DMS 273 treated with DMSO at 0.1 percent for 48 hours (cell line): ENCODE data around the gene LRG1.
A peak's percentile ranks its signal among the peaks of the same experiment; 100 is the strongest.
"Not testable (repeated sequence)": the region's sequence is repeated elsewhere in the genome, so short reads cannot be mapped to it uniquely, and the experiment has no call there.

Source experiments
- DNase-seq: peaks from one replicate; lab custom pipeline; 2025; lab: John Stamatoyannopoulos, UW

LRG1 gene

DNA sequence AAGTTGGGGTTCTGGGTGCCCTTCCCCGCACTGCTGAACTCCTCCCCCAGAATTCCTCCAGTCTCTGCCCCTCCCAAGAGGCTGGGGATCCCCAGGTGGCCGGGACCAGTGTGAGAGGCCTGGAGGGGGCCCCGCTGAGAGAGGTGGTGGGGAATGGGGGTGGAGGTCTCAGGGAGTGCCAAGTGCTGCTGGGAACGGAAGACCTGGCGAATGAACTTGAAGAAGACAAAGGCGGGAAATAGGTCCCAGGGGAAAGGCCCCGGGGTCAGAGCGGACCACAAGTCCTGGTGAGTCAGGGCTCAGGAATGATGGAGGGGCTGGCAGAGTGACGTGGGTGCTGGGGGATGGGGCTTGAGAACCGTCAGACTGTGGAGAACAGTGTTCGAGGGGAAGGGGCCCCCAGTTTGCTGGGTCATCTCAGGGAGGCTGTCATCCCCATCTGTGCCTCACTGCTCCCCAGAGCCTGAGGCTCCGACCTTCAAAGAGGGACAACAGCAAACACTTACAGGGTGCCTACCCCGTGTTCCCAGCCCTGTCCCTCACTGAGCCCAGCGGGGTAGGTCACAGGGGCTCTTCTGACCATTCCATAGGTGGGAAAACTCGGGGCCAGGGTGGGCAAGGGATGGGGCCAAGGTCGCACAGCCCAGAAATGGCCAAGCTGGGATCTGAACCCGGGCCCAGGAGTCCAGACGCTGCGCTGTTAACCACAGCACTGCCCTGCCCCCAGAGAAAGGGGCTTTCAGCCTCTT, 35.6 kb upstream of the LRG1 start:
- DNase-seq = no peak

DNA sequence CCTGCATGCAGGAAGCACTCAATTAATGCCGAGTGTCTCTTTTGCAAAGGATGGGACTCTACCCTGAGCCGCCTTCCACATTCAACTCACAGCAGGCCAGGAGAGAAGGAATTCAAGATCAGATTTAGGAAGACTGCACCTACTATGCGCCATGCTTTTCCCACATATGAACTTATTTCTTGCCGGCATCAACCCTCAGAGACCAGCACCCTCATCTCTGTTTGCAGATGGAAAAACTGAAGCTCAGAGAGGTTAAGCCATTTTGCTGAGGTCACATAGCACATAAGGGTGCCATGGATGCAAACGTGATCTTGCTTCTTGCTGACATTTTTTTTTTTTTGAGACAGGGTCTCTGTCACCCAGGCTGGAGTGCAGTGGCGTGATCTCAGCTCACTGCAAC, 33.8 kb upstream of the LRG1 start:
- DNase-seq = no peak

DNA sequence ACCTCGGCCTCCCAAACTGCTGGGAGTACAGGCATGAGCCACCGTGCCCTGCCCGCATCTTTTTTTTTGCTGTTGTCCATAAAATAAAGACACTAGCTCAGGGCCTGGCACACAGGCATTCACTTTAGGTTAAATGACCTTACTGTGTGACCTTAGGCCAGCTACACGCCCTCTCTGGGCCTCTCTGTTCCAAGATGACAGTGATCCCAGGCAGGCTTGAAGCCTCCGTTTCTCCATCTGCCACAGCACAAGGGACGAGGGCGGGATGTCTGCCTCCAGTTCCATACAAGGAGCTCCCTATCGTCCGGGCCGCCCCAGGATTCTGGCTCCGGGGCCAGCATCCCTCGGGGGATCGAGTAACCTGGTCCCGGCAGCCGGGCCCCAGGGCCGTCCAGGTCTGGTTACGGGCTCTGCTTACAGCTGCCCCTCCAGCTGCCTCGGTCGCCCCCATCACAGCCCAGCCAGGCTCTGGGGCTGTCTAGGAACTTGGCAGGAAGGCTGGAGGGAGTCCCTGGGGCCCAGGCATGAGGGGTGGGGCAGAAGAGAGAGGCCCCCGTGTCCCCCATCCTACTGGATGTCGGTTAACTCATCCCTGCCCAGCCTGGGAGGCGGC, 31.6 kb upstream of the LRG1 start:
- DNase-seq = peak; percentile 89

DNA sequence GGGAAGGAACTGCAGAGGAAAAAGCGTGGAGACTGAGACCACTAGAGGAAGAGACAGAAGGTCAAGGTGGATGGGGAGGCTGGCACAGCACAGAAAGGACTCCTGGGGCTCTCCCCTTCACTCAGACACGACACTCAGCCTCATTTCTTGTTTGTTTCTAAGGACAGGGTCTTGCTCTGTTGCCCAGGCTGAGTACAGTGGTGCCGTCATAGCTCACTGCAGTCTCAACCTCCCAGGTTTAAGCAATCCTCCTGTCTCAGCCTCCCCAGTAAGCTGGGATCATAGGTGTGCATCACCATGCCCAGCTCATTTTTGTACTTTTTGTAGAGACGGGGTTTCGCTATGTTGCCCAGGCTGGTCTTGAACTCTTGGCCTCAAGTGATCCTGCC, 31.1 kb upstream of the LRG1 start:
- no peak for DNase-seq

DNA sequence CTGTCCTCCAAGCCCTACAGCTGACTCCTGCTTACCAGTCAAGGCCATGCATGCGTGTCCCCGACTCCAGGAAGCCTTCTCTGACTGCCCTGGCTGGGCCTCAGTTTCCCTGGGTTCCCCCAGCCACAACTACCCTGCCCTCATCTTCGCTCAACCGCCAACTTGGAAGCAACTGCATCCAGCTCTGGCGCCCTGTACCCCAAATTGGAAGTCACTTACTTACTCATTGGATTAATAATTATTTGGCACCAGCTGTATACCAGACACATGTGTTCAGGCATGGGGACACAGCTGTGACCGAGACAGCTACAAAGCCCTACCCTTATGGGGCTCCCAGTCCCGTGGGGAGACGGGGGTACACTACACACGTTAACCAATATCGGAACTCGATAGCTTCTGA, 30.6 kb upstream of the LRG1 start:
- DNase-seq = no peak

DNA sequence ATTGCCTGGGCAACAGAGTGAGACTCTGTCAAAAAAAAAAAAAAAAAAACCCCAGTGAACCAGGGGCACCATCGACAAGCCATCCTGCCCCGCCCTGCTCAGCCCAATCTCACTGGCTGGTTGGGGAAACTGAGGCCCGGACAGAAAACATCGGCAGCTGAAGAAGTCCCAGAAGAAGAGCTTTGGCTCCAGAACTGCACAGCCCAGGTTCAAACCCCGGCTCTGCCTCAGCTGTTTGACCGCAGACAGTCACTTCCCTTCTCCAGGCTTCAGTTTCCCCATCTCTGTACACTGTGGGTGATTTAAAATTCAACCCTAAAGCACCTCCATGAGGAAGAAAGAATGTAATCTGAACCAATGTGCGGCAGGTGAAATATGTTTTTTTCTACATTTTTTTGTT, 29.1 kb upstream of the LRG1 start:
- DNase-seq = no peak

DNA sequence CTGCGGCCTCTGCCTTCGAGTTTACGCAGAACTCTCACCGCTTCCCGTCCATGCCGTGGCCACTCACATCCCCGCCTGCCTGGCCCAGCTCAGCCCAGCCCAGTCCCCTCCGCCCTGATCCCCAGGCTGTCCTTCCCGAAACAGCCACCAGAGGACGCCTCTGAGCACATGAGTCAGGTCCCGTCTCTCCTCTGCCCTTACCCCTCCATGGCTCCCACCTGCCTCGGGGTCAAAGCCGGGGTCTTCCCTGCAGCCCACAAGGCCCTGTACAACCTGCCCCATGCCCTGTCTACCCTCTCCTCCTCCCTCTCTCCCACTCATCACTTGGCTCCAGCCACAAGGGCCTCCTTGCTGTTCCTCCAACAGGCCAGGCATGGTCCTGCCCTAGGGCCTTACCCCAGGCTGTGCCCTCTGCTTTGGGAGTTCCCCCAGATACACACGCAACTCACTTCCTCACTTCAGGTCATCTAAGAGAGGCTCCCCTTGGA, 27.8 kb upstream of the LRG1 start:
- DNase-seq = no peak

DNA sequence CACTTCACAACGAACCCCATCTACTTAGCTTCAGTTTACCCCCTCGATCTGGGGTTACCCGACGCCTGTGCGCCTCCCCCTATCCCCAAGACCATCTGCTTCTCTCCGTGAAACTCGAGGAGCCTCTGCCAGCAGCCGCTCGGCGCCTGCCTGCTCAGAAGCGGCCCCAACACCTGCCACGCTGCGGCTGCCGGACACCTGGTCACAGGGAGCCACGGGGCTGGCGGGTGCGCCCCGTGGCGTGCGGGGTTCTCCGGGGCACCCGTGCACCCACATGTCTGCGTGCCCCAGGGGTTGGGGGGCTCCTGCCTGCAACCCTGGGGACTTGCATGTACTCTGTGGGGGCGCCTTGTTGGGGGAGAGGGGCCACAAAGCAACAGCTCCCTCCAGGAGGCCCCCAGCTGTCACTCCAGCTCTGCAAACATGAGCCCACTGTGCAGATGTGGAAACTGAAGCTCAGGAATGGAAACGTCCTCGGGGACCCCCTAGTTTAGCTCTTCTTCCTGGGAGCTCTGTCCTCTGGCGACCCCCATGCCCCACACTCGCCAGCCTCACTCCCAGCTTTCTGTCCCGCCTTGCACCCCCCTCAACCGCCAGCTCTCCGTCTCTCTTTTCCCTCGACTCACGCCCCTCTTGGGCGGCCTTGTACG, 26.7 kb upstream of the LRG1 start:
- peak; percentile 34 for DNase-seq

DNA sequence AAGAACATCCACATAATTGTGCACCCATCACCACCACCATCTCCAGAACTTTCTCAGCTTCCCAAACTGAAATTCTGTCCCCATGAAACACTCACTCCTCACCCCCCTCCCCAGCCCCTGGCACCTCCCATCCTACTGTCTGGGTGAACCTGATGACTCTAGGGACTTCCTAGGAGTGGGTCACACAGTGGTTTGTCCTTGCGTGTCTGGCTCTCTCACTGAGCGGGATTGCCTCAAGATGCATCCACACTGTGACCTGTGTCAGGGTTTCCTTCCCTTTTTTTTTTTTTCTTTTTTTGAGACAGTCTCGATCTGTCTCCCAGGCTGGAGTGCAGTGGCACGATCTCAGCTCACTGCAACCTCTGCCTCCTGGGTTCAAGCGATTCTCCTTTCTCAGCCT, 23.7 kb upstream of the LRG1 start:
- DNase-seq = not testable (repeated sequence)

DNA sequence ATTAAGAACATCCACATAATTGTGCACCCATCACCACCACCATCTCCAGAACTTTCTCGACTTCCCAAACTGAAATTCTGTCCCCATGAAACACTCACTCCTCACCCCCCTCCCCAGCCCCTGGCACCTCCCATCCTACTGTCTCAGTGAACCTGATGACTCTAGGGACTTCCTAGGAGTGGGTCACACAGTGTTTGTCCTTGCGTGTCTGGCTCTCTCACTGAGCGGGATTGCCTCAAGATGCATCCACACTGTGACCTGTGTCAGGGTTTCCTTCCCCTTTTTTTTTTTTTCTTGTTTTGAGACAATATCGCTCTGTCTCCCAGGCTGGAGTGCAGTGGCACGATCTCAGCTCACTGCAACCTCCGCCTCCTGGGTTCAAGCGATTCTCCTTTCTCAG, 22.2 kb upstream of the LRG1 start:
- not testable (repeated sequence) for DNase-seq

DNA sequence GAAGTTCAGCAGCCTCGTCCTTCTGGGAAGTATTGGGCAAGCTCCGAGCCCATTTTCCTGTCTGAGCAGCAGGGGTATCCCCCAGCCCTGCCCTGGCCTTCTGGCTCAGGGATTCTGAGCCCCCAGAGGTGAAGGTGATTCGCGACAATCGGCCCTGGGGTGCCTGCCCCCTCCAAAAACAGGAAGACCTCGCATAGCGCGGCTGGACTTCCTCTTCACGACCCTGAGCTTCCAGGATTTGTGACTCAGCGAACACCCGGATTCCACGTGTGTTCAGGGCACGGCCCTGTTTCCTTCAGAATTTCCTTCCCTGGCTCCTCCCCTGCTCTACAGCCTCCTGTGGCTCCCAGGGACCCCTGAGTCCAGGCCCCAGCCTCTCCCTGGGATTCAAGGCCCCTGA, 19.7 kb upstream of the LRG1 start, which contains the start of gene SEMA6B:
Gene SEMA6B, minus strand, starts transcription at position 116 of the 400 bp plus-strand sequence. CDS start 1,227 bp downstream, outside the sequence.
- DNase-seq = no peak

DNA sequence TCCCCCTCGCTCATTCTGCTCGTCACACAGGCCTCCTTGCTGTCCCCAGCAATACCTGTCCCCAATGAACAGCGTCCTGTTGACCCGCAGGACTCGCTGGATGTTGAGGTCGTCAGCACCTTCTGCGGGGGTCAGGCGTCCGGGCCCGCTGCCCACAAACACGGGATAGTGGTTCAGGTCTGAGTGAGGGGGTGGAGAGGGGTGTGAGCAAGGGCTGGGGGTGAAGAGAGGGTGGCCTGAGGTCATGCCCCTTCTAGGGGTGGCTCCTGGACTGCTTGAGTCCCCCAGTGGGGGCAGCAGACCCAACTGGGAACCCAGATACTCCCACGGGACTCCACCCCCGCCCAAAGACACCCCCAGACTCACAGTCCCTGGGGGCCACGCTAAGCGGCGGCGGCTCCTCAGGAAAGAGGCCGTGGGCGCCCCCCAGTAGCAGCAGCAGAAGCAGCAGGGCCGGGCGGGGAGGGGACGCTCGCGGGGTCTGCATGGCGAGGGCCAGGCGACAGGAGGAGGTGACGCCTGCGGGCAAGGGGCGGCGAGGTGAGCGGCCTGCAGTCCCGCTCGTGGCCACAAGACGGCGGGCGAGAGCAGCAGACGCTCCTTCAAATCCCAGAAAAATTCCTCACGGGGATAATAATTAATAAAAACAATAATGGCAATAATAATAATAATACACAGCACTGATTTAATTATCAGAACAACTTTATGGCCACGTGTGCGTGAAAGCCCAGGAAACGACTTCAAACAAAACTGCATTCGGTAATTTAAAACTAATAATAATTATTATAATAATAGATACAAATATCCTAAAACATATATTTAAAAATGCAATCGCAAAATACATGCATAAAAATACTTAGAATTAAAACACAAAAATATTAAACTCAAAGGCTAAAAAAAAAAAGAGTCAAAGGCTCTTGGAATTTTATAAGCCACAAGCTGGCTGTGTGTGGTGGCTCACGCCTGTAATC, 18.4 kb upstream of the LRG1 start:
- DNase-seq = no peak

DNA sequence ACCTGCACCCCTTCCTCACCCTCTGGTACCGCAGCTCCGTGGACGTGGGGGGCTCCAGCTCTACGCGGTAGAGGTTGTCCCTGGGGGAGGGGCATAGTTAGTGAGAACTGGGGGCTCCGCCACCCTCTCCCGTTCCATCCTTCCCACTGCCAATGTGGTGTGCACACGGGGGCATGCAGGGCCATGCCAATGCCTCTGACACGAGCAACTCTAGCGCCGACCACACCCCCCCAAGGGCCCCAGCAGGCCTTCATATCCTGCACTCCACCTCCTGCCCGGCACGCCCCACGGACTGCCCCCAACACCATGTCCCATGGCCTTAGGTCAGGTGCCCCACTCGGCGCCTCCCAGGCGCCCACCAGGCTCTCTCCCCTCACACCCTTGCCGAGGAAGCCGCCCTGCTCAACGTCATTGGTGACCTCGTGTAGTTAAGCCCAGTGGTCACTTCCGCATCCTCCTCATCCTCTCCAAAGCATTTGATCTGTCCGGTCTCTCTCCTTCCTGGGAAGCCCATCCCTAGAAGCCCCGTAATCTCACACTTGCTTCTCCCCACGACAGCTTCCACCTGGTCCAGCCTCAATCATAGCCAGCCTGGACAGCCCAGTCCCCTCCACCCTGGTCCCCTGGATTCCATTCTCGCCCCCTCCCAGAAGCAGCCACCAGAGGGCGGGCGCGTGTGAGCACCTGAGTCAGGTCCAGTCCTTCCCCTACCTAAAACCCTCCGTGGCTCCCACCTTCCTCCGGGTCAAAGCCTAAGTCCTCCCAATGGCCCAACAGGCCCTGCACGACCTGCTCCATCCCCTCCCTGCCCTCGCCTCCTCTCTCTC, 17.5 kb upstream of the LRG1 start:
- no peak for DNase-seq

DNA sequence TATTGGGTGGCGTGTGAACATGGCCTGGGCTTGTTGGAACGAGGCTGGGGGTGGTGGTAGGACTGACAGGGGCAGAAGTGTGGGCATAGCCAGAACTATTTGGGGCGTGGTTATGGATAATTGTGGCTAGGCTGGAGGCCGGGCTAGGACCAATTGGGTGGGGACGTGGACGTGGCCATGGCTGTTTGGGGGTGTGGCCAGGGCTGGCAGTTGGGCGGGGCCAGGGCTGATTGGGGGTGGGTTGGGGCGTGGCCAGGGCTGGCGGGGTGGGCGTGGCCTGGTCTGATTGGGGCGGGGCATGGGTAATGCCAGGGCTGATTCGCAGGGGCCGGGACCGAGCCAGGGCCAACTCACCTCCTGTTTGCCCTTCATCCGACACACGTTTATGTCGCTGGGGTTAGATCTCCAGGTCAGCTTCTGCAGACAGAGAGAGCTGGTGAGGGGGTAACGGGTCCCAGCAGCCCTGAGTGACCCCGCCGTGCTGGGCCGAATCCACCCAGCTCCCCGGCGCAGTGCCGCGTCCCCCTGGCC, 16.8 kb upstream of the LRG1 start:
- no peak for DNase-seq

DNA sequence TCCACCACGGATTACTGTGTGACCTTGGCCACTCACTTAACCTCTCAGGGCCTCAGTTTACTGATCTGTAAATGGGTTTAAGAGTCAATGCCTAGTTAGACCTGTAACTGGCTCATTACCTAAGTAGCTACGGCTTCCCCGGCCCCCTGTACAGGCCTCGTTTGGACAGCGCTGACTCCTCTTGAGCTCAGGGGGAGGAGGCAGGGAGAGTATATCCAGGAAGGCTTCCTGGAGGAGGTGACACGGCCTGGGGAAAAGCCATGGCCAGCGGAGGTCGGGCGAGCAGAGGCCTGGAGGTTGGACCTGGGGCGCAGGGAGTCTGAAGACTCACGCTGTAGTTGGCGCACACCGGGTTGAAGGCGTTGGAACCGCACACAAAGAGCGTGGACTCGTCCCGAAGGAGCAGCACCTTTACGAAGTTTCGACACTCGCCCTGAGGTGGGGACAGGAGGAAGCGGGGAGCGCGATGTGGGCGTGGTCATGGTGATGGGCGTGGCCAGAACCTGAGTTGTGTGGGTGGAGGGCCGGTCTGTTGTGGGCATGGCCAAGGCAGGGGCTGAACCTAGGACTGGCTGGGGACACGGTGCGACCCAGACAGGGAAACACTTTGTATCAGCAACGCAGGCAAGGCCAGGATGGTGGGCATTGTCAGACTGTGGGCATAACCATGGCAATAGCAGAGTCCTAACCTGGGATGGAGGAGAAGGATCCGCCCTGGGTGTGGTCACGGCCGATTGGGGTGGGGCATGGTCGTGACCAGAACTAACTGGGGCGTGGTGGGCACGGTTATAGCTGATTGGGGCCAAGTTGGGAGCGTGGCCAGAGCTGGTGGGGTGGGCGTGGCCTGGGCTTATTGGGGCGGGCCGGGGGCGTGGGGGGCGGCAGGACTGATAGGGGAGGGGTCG, 16.1 kb upstream of the LRG1 start:
- no peak for DNase-seq

DNA sequence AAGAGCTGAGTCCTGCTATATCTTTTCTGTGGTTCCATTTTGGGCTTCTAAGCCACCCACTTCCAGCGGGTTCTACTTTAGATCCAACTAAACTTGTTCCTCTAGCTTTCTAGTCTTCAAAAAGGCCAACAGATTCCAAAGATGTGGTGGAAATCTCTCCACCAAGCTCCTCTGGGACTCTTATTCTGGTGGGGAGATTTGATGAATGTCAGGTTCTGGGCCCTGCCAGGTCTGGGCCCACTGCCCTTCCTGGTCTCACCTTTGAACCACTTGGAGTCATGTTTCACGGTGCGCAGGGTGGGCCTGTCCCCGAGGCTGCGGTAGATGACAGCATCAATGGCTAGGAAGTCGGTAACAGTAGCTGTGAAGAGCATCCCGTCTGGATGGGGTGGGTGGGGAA, 14.9 kb upstream of the LRG1 start:
- DNase-seq = no peak

DNA sequence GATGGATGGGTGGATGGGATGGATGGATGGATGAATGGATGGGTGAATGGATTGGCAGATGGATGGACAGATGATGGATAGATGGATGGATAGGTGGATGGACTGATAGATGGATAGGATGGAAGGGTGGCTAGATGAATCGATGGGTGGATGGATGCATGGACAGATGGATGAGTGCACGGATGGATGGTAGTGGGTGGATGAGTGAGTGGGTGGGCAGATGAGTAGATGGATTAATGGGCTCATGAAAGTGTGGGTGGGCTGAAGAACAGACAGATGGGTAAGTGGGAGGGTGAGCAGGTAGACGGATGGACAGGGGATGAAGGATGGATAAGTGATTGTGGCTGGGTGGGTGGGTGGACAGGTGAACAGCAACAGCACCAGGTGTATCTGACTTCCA, 13.9 kb upstream of the LRG1 start:
- DNase-seq = no peak

DNA sequence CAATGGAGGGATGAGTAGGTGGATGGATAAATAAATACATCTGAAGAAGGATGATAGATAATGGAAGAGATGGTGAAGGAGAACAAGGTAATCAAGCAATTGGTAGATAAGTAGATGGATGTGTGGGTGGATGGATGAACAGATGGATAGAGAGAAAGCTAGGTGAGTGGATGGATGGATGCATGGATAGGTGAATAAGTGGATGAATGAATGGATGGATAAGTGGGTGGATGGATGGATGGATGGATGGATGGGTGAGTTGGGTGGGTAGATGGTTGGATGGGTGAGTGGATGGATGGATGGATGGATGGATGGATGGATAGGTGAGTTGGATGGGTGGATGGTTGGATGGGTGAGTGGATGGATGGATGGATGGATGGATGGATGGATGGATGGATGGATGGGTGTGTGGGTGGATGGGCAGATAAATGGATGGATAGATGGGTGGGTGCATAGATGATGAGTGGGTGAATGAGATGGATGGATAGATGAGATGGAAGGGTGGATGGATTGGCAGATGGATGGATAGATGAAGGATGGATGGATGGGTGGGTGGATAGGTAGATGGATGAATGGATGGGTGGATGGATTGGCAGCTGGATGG, 13.4 kb upstream of the LRG1 start:
- no peak for DNase-seq

DNA sequence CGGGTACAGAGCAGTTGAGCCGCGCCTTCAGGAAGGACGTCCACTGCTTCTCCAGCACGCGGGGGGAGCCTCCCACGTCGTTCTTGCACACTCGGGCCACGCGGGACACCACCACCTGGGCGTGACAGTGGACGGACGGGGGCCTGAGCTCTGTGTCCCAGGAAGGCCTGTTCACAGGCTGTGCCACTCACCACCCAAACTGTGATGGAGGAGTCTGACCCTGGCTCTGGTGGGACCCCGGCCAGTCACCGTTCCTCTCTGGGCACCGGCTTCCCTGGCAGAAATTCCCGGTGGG, 12.6 kb upstream of the LRG1 start:
- no peak for DNase-seq
